ENCODE measurements around the gene ACKR2.
A peak's percentile ranks its signal among the peaks of the same experiment; 100 is the strongest.
"Not testable (repeated sequence)": the region's sequence is repeated elsewhere in the genome, so short reads cannot be mapped to it uniquely, and the experiment has no call there.

ACKR2 gene

DNA sequence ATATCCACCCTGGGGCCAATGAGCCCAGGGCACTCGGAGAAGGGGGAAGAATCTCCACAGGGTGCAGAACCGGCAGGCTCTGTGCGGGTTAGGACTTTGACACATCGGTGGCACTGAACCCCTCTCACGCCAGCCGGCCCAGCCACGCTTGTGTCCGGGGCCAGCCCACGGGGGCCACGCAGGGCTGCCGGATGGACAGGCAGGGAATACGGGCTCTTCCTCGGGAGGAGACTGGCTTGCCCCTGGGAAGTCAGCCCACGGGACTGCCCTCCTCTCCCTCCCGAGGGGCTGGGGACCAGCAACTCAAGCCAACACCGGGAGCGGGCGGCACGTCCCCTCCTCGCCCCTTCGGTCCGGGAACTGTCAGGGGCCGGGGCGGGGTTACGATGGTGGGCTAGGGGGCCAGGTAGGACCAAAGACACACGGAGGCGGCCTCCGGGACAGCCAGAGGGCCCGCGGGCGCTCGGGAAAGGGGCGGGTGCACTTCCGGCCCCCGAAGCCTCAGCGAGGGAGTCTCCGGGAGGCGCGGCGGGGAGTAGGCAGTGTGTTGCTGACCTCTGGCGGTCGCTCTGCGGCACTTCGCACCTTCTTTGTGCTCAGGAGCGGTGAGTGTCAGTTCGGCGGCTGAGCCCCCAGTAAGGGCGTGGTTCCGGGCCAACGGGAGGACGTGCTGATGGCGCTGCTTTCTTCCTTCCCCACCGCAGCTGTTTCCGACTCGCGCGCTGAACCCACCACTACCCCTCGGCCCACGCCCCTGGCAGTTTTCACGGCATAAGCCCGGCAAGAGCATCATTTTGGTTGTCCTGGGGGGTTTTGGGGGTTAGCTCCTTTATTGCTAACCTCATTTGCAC is 71.6 kb downstream of the ACKR2 start:
- H3K27ac ChIP-seq (ENCODE audit: low read length), result peak overlapping the region; percentile 39
- peaks cover 15% of the 10 kb centered on the region for H3K4me1 ChIP-seq (ENCODE audit: insufficient read depth, low read length)
- peak; percentile 91 for DNase-seq
- no peaks in the 10 kb centered on the region for H3K79me2 ChIP-seq (ENCODE audit: insufficient read depth, low read length)
- no peaks in the 10 kb centered on the region for H3K9me3 ChIP-seq (ENCODE audit: insufficient read depth, low read length, severe bottlenecking)
- peaks cover 13% of the 10 kb centered on the region for H3K27me3 ChIP-seq (ENCODE audit: insufficient read depth, low read length, poor library complexity)
- H3K36me3 ChIP-seq (ENCODE audit: insufficient read depth, low read length), result no peaks in the 10 kb centered on the region
- H3K9ac ChIP-seq (ENCODE audit: low read depth, low read length), result peak overlapping the region; percentile 55
- TF ChIP-seq, protein P1, sequence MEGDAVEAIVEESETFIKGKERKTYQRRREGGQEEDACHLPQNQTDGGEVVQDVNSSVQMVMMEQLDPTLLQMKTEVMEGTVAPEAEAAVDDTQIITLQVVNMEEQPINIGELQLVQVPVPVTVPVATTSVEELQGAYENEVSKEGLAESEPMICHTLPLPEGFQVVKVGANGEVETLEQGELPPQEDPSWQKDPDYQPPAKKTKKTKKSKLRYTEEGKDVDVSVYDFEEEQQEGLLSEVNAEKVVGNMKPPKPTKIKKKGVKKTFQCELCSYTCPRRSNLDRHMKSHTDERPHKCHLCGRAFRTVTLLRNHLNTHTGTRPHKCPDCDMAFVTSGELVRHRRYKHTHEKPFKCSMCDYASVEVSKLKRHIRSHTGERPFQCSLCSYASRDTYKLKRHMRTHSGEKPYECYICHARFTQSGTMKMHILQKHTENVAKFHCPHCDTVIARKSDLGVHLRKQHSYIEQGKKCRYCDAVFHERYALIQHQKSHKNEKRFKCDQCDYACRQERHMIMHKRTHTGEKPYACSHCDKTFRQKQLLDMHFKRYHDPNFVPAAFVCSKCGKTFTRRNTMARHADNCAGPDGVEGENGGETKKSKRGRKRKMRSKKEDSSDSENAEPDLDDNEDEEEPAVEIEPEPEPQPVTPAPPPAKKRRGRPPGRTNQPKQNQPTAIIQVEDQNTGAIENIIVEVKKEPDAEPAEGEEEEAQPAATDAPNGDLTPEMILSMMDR (IDR thresholded peaks at IDR 0.05; ENCODE audit: borderline replicate concordance, extremely low read depth, low read length, poor library complexity, severe bottlenecking), result peak; percentile 92
- no peak for TF ChIP-seq EZH2 (IDR thresholded peaks at IDR 0.05; ENCODE audit: borderline replicate concordance, low read depth, low read length, severe bottlenecking)
- H4K20me1 ChIP-seq (ENCODE audit: insufficient read depth, low read length), result no peaks in the 10 kb centered on the region
- peak; percentile 99 for ATAC-seq (ENCODE audit: insufficient read depth, low read depth)
- H3K4me2 ChIP-seq (ENCODE audit: insufficient read depth, low read length), result peak overlapping the region; percentile 95
- peak overlapping the region; percentile 98 for H2AFZ ChIP-seq (ENCODE audit: low read depth, low read length)
- peak overlapping the region; percentile 17 to 68; a peak in 3 of 4 replicates for H3K4me3 ChIP-seq (ENCODE audit: low read depth in 1 of 2, low read length in 2 of 2)

DNA sequence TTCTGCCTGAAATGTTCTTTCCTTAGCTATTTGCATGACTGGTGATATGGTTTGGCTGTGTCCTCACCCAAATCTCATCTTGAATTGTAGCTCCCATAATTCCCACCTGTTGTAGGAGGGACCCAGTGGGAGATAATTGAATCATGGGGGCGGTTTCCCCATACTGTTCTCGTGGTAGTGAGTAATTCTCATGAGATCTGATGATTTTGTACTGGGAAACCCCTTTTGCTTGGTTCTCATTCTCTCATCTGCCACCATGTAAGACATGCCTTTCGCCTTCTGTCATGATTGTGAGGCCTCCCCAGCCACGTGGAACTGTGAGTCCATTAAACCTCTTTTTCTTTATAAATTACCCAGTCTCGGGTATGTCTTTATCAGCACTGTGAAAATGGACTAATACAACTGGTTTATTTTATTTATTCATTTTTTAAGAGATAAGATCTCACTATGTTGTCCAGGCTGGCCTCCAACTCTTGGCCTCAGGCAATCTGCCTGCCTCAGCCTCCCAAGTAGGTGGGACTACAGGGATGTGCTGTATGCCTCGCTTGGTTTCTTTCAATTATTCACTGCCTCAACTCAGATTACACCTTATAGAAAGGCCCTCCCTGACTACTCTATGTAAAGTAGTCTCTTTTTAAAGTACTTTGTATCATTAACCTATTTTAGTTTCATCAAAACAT is 74.1 kb downstream of the ACKR2 start:
- H3K27ac ChIP-seq (ENCODE audit: low read length); ATAC-seq (ENCODE audit: insufficient read depth, low read depth); H3K79me2 ChIP-seq (ENCODE audit: insufficient read depth, low read length); H3K4me2 ChIP-seq (ENCODE audit: insufficient read depth, low read length); H3K36me3 ChIP-seq (ENCODE audit: insufficient read depth, low read length); H3K4me3 ChIP-seq (ENCODE audit: low read depth in 1 of 2, low read length in 2 of 2); H4K20me1 ChIP-seq (ENCODE audit: insufficient read depth, low read length); DNase-seq; H3K9me3 ChIP-seq (ENCODE audit: insufficient read depth, low read length, severe bottlenecking); H3K27me3 ChIP-seq (ENCODE audit: insufficient read depth, low read length, poor library complexity); H2AFZ ChIP-seq (ENCODE audit: low read depth, low read length); H3K9ac ChIP-seq (ENCODE audit: low read depth, low read length): not testable (repeated sequence)
- H3K4me1 ChIP-seq (ENCODE audit: insufficient read depth, low read length), result peaks cover 15% of the 10 kb centered on the region

DNA sequence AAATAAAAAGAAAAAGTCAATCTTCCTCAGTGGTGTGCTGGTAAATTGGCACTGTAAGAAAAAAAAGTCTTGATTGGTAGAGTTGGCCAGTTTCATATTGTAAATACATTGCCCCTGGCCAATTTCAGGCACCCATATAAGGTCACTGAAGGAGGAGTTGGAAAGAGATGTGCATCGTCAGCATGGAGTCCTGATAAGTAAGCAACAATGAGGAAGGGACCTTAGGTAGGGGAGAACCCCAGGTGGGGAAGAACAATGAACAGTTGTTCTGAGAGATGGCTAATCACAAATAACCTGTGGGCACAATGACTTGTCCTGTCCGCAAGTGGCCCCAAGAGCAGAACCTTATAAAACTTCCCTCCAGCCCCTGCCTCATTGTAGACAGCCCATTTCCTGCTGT is 75.1 kb downstream of the ACKR2 start:
- Histone ChIP-seq H3K27ac (ENCODE audit: low read length) (no peak overlapping the region), H3K9me3 (ENCODE audit: insufficient read depth, low read length, severe bottlenecking) (no peaks in the 10 kb centered on the region), H3K4me2 (ENCODE audit: insufficient read depth, low read length) (no peak overlapping the region), H3K4me1 (ENCODE audit: insufficient read depth, low read length) (peaks cover 15% of the 10 kb centered on the region), H2AFZ (ENCODE audit: low read depth, low read length) (no peak overlapping the region), H3K36me3 (ENCODE audit: insufficient read depth, low read length) (no peaks in the 10 kb centered on the region), H3K27me3 (ENCODE audit: insufficient read depth, low read length, poor library complexity) (no peaks in the 10 kb centered on the region), H3K4me3 (ENCODE audit: low read depth in 1 of 2, low read length in 2 of 2) (no peak overlapping the region), H4K20me1 (ENCODE audit: insufficient read depth, low read length) (no peaks in the 10 kb centered on the region), H3K9ac (ENCODE audit: low read depth, low read length) (no peak overlapping the region), H3K79me2 (ENCODE audit: insufficient read depth, low read length) (no peaks in the 10 kb centered on the region)
- no peak for TF ChIP-seq EZH2 (IDR thresholded peaks at IDR 0.05; ENCODE audit: borderline replicate concordance, low read depth, low read length, severe bottlenecking)
- TF ChIP-seq, protein P1 (IDR thresholded peaks at IDR 0.05; ENCODE audit: borderline replicate concordance, extremely low read depth, low read length, poor library complexity, severe bottlenecking), result no peak
- ATAC-seq (ENCODE audit: insufficient read depth, low read depth) (no peak), DNase-seq (no peak)

DNA sequence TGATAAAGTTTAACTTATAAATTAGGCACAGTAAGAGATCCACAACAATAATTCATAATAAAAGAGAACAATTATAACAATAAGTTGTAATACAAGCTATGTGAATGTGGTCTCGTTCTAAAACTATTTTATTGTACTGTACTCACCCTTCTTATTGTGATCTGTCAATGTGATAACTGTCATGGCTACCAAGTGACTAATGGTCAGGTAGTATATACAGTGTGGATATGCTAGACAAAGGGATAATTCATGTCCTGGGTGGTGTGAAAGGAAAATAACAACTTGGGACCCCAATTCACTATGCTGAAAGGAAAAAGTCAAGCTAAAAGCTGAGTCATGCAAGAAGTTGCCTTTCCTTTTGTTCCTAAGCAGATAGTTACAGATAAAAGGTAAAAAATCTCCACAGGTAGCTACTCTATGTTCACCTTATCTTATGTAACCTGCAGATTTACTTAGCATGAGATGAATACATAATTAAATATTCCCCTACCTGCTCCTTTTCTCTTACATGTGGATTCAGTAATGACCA is 77.1 kb downstream of the ACKR2 start:
- Histone ChIP-seq H3K36me3 (ENCODE audit: insufficient read depth, low read length) (no peaks in the 10 kb centered on the region), H3K9me3 (ENCODE audit: insufficient read depth, low read length, severe bottlenecking) (no peaks in the 10 kb centered on the region), H3K4me2 (ENCODE audit: insufficient read depth, low read length) (no peak overlapping the region), H3K27ac (ENCODE audit: low read length) (no peak overlapping the region), H4K20me1 (ENCODE audit: insufficient read depth, low read length) (no peaks in the 10 kb centered on the region), H3K9ac (ENCODE audit: low read depth, low read length) (no peak overlapping the region), H3K27me3 (ENCODE audit: insufficient read depth, low read length, poor library complexity) (peaks cover 2% of the 10 kb centered on the region), H3K4me3 (ENCODE audit: low read depth in 1 of 2, low read length in 2 of 2) (no peak overlapping the region), H3K4me1 (ENCODE audit: insufficient read depth, low read length) (peaks cover 4% of the 10 kb centered on the region), H2AFZ (ENCODE audit: low read depth, low read length) (no peak overlapping the region), H3K79me2 (ENCODE audit: insufficient read depth, low read length) (no peaks in the 10 kb centered on the region)
- ATAC-seq (ENCODE audit: insufficient read depth, low read depth), result no peak
- TF ChIP-seq, protein P1 (IDR thresholded peaks at IDR 0.05; ENCODE audit: borderline replicate concordance, extremely low read depth, low read length, poor library complexity, severe bottlenecking), result no peak
- no peak for TF ChIP-seq EZH2 (IDR thresholded peaks at IDR 0.05; ENCODE audit: borderline replicate concordance, low read depth, low read length, severe bottlenecking)
- no peak for DNase-seq

Measured in DND-41 (cell line).